H1 (cell line): ENCODE data around the gene UNC50. TPM values are rescaled to one million over a fixed set of nuclear protein-coding genes. Genes with fewer than 3 reads are reported as not detected.

ENCODE experiments used
- CTCF ChIA-PET: fragments of 300-600 bp; sonication (Branson Sonifier 250); formaldehyde crosslinking; loops from one replicate; lab custom pipeline; 2021; ENCODE audit not compliant: partially characterized antibody; lab: Charles Lee
- POLR2A ChIA-PET: fragments of 300-600 bp; sonication (Branson Sonifier 250); formaldehyde crosslinking; loops from one replicate; lab custom pipeline; 2021; ENCODE audit warnings: inconsistent platforms; ENCODE audit not compliant: partially characterized antibody; lab: Charles Lee
- DNase-seq, 2 experiments: peaks; one replicate each; pipeline versions ENCODE4 v3.0.0 to v3.0.0-alpha.2; 2010 to 2022; ENCODE audit warnings: low spot score in 2 of 2, low read depth in 1 of 2, mixed read lengths in 1 of 2
- FAIRE-seq: peaks from 2 replicates; lab custom pipeline; 2011; peaks lifted over from hg19 to GRCh38; lab: Jason Lieb, UNC
- H2AFZ ChIP-seq: 2 replicates; pipeline ENCODE4 v1.8.1; 2012; ENCODE audit warnings: low read length, inconsistent platforms
- H2AK5ac ChIP-seq: 2 replicates; pipeline ENCODE4 v1.6.1; 2013; ENCODE audit warnings: low read depth, low read length
- H2BK120ac ChIP-seq: replicated peaks from 2 replicates; pipeline ENCODE3; 2013; ENCODE audit warnings: low read depth, low read length, inconsistent platforms
- H2BK12ac ChIP-seq: 2 replicates; pipeline ENCODE4 v1.6.1; 2013; ENCODE audit warnings: low read depth, low read length
- H2BK15ac ChIP-seq: 2 replicates; pipeline ENCODE4 v1.6.1; 2013; ENCODE audit warnings: low read length
- H2BK20ac ChIP-seq: 2 replicates; pipeline ENCODE4 v1.6.1; 2013; ENCODE audit warnings: low read length
- H2BK5ac ChIP-seq: 2 replicates; pipeline ENCODE4 v1.6.1; 2013; ENCODE audit warnings: low read depth, low read length
- H3K14ac ChIP-seq: 2 replicates; pipeline ENCODE4 v1.6.1; 2013; ENCODE audit warnings: inconsistent platforms; ENCODE audit not compliant: insufficient read length
- H3K18ac ChIP-seq: 2 replicates; pipeline ENCODE4 v1.6.1; 2013; ENCODE audit warnings: low read length; ENCODE audit errors: extremely low read depth
- H3K23ac ChIP-seq: 2 replicates; pipeline ENCODE4 v1.6.1; 2013; ENCODE audit warnings: inconsistent platforms; ENCODE audit not compliant: insufficient read length
- H3K23me2 ChIP-seq: 2 replicates; pipeline ENCODE4 v1.6.1; 2013; ENCODE audit warnings: low read depth, low read length
- H3K27ac ChIP-seq: 2 replicates; pipeline ENCODE4 v1.6.1; 2011; ENCODE audit warnings: low read depth, low read length, inconsistent platforms
- H3K27me3 ChIP-seq, 4 experiments: replicated peaks in 1 of 4; 1 replicate in 1 of 4; 2 replicates in 3 of 4; pipeline versions ENCODE4 v1.6.1 to v1.8.1; 2011 to 2013; ENCODE audit warnings: low read length in 3 of 4, mild to moderate bottlenecking in 3 of 4, inconsistent platforms in 2 of 4, mixed read lengths in 2 of 4, moderate library complexity in 1 of 4; ENCODE audit not compliant: control insufficient read depth in 3 of 4, insufficient read depth in 3 of 4; ENCODE audit errors: extremely low read depth in 1 of 4
- H3K36me3 ChIP-seq, 4 experiments: 2 replicates each; pipeline versions ENCODE4 v1.6.1 to v1.8.1; 2011 to 2013; ENCODE audit warnings: mild to moderate bottlenecking in 4 of 4, low read length in 3 of 4, moderate library complexity in 2 of 4, control low read depth in 1 of 4, inconsistent platforms in 1 of 4; ENCODE audit not compliant: insufficient read depth in 4 of 4, control insufficient read depth in 2 of 4
- H3K4ac ChIP-seq: replicated peaks from 2 replicates; pipeline ENCODE3; 2013; ENCODE audit warnings: low read length, low read depth, mixed read lengths, inconsistent platforms; ENCODE audit not compliant: insufficient read length
- H3K4me1 ChIP-seq, 4 experiments: replicated peaks in 1 of 4; 1 replicate in 1 of 4; 2 replicates in 3 of 4; pipeline versions ENCODE4 v1.6.1 to v1.8.1; 2011 to 2013; ENCODE audit warnings: low read length in 3 of 4, inconsistent platforms in 2 of 4, mixed read lengths in 1 of 4; ENCODE audit not compliant: insufficient read depth in 4 of 4, control insufficient read depth in 3 of 4
- H3K4me2 ChIP-seq, 2 experiments: 2 replicates each; pipeline versions ENCODE4 v1.6.1 to v1.8.1; 2011 to 2013; ENCODE audit warnings: low read depth in 2 of 2, low read length in 2 of 2, control low read depth in 1 of 2, inconsistent platforms in 1 of 2, mild to moderate bottlenecking in 1 of 2; ENCODE audit not compliant: insufficient read depth in 1 of 2
- H3K4me3 ChIP-seq, 4 experiments: fragments of 200-600, 300-600 bp in 1 of 4; sonication (generic), shearing (Covaris generic), sonication (Bioruptor Twin) in 1 of 4; 2 replicates each; pipeline versions ENCODE4 v1.5.1 to v1.8.1; 2011 to 2016; ENCODE audit warnings: low read length in 4 of 4, low read depth in 3 of 4, control low read depth in 2 of 4, inconsistent platforms in 2 of 4, mild to moderate bottlenecking in 2 of 4, mixed read lengths in 1 of 4, moderate library complexity in 1 of 4; ENCODE audit not compliant: insufficient read depth in 2 of 4; ENCODE audit errors: extremely low read depth in 1 of 4
- H3K56ac ChIP-seq: replicated peaks from 2 replicates; pipeline ENCODE3; 2013; ENCODE audit warnings: low read depth, mild to moderate bottlenecking, mixed read lengths, low read length, inconsistent platforms; ENCODE audit not compliant: insufficient read length
- H3K79me1 ChIP-seq: 2 replicates; pipeline ENCODE4 v1.6.1; 2013; ENCODE audit warnings: low read depth, low read length, control low read depth
- H3K79me2 ChIP-seq, 2 experiments: 2 replicates each; pipeline versions ENCODE4 v1.6.1 to v1.8.1; 2012 to 2013; ENCODE audit warnings: low read length in 2 of 2, mild to moderate bottlenecking in 2 of 2, inconsistent platforms in 1 of 2; ENCODE audit not compliant: insufficient read depth in 2 of 2, control insufficient read depth in 1 of 2
- H3K9ac ChIP-seq, 4 experiments: replicated peaks in 1 of 4; 1 replicate in 1 of 4; 2 replicates in 3 of 4; pipeline versions ENCODE4 v1.6.1 to v1.8.1; 2011 to 2013; ENCODE audit warnings: low read depth in 3 of 4, low read length in 3 of 4, control low read depth in 2 of 4, mild to moderate bottlenecking in 2 of 4, moderate library complexity in 2 of 4, inconsistent platforms in 1 of 4; ENCODE audit errors: extremely low read depth in 1 of 4
- H3K9me3 ChIP-seq, 2 experiments: 2 replicates each; pipeline versions ENCODE4 v1.6.1 to v1.8.1; 2012 to 2013; ENCODE audit warnings: mild to moderate bottlenecking in 2 of 2, moderate library complexity in 2 of 2, control low read depth in 1 of 2, inconsistent platforms in 1 of 2, low read depth in 1 of 2, low read length in 1 of 2, mixed read lengths in 1 of 2; ENCODE audit not compliant: insufficient read depth in 2 of 2
- H4K20me1 ChIP-seq, 2 experiments: replicated peaks in 1 of 2; 2 replicates each; pipeline versions ENCODE3 to v1.8.1; 2011 to 2013; ENCODE audit warnings: inconsistent platforms in 2 of 2, low read length in 2 of 2, mild to moderate bottlenecking in 1 of 2; ENCODE audit not compliant: insufficient read depth in 2 of 2, control insufficient read depth in 1 of 2
- H4K5ac ChIP-seq: 2 replicates; pipeline ENCODE4 v1.6.1; 2013; ENCODE audit warnings: low read length, low read depth, mixed read lengths, inconsistent platforms; ENCODE audit not compliant: insufficient read length
- H4K8ac ChIP-seq: 2 replicates; pipeline ENCODE4 v1.8.0; 2013; ENCODE audit warnings: mild to moderate bottlenecking, moderate library complexity, low read length, inconsistent platforms; ENCODE audit not compliant: insufficient read depth; ENCODE audit errors: extremely low read depth
- H4K91ac ChIP-seq: replicated peaks from 2 replicates; pipeline ENCODE3; 2013; ENCODE audit warnings: low read length, mixed read lengths, inconsistent platforms; ENCODE audit not compliant: insufficient read length
- BACH1 ChIP-seq: IDR thresholded peaks from 2 replicates; pipeline ENCODE4 v1.6.1; 2012; ENCODE audit warnings: low read length, improper control_type of control experiment
- JUN ChIP-seq: IDR thresholded peaks from 2 replicates; pipeline ENCODE4 v1.6.1; 2011; ENCODE audit warnings: low read depth, mild to moderate bottlenecking, improper control_type of control experiment, low read length
- PHF8 ChIP-seq: fragments of 200-600 bp; sonication (generic); conservative IDR thresholded peaks from 2 replicates; pipeline ENCODE4 v1.7.1; 2012; ENCODE audit warnings: low read depth, mild to moderate bottlenecking, inconsistent platforms, low read length, moderate library complexity
- WGBS, 2 experiments: shearing (Covaris generic) in 1 of 2; methylation state at CpG; one replicate each; pipeline versions ENCODE4 v1.1.6 to v1.1.7; 2013 to 2015; ENCODE audit warnings: low lambda C conversion rate in 2 of 2, mixed read lengths in 2 of 2, inconsistent platforms in 1 of 2, low coverage in 1 of 2, missing lambda C conversion rate in 1 of 2; ENCODE audit not compliant: insufficient replicate concordance in 2 of 2, insufficient coverage in 1 of 2, insufficient read length in 1 of 2; ENCODE audit errors: extremely low coverage in 1 of 2, missing lambda C conversion rate in 1 of 2; 5-methylcytosine and 5-hydroxymethylcytosine counted together
- polyA plus RNA-seq, 7 experiments: library from polyadenylated mRNA; depleted of rRNA in 3 of 7; stranded (reverse) in 5 of 7; unstranded in 2 of 7; fragments of >200 nt in 5 of 7; fragments of 200-250 nt in 2 of 7; gene quantifications; 1 replicate in 5 of 7; 2 replicates in 1 of 7; 4 replicates in 1 of 7; pipeline versions ENCODE4 v1.2.1 to v1.2.3, GENCODE V29; 2011 to 2013; ENCODE audit warnings: missing spikeins in 2 of 7, mixed read lengths in 2 of 7
- total RNA-seq: library from RNA; stranded (reverse); fragmentation: NEBNext Ultra II Directional; extraction: Animal tissue kit (Norgen Biotek cat#: 25700); gene quantifications from 2 replicates; pipeline ENCODE4 v1.2.1, GENCODE V29; 2021

The UNC50 gene
- total and polyA plus RNA-seq, 2 of the 8 experiments (the other 6 are each of a cell fraction or from before 2014, with no cell fraction given): 33.4 to 58.5 TPM

DNA sequence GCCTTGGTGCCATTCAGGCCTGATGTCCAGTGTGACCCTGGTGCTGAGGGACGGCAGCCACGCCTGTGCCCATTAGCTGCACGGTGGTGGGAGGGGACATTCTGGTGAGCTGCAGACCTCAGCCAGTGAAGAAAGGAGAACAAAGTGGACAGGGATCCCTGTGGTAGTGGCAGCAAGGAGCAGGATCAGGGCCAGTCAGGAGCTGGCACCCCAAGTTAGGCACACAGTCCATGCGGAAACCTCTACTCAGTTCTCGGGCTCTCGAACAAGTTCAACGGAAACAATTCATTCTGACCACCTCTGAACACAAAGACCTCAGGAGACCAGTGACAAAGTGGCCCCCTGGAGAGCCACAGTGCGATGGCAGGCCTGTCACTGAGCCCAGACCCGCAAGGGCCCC is 30.2 kb upstream of the UNC50 start:
- Histone ChIP-seq H2AFZ (no peak overlapping the region), H4K5ac (no peak overlapping the region), H3K4ac (no peak overlapping the region), H3K14ac (no peak overlapping the region), H3K4me3 (no peak overlapping the region), H2AK5ac (no peak overlapping the region), H3K27ac (no peak overlapping the region), H3K9ac (no peak overlapping the region), H2BK15ac (no peak overlapping the region), H3K18ac (no peak overlapping the region), H2BK20ac (no peak overlapping the region), H3K56ac (no peak overlapping the region), H2BK5ac (no peak overlapping the region), H3K4me1 (no peaks in the 10 kb centered on the region), H3K23ac (no peak overlapping the region), H3K4me2 (no peak overlapping the region), H3K23me2 (no peaks in the 10 kb centered on the region), H3K9me3 (no peaks in the 10 kb centered on the region), H2BK120ac (no peak overlapping the region), H3K27me3 (no peaks in the 10 kb centered on the region), H4K20me1 (peaks cover 0 to 2% of the 10 kb centered on the region in 2 experiments), H2BK12ac (no peak overlapping the region), H4K91ac (no peak overlapping the region), H3K79me1 (no peaks in the 10 kb centered on the region), H4K8ac (no peak overlapping the region), H3K36me3 (peaks cover 3 to 18% (median 10%) of the 10 kb centered on the region in 4 experiments), H3K79me2 (no peaks in the 10 kb centered on the region)
- ChIA-PET POLR2A (no interaction called here), CTCF (interaction anchor here (1.6 to 1.7 kb wide), 2 partner anchors 9 to 24 kb away, joined by 4 to 11 read pairs; no protein-coding TSS in a partner anchor)
- WGBS, 2 experiments: 91% methylated on average over 9 of the region's 9 CpGs; no CpG with 5 or more reads in 1 of the 2 experiments
- DNase-seq (no peak), FAIRE-seq (no peak)
- no peak for TF ChIP-seq PHF8
- no peak for TF ChIP-seq BACH1
- no peak for TF ChIP-seq JUN
